GM18870 (cell line): ENCODE measurements around the gene EIF4E2.

Source experiments
- ATAC-seq: cut with Tn5 transposase; IDR thresholded peaks from one replicate; pipeline ENCODE4 v1.9.1; 2021; ENCODE audit warnings: moderate library complexity; ENCODE audit not compliant: unreplicated experiment

The EIF4E2 gene

GRCh38 chr2:232537079-232537478, 13.4 kb upstream of the EIF4E2 start:
- ATAC-seq = no peak

GRCh38 chr2:232537499-232537898, 13.0 kb upstream of the EIF4E2 start:
- ATAC-seq = no peak

GRCh38 chr2:232538671-232539070, 11.8 kb upstream of the EIF4E2 start:
- no peak for ATAC-seq

- ATAC-seq = no peak
Observed at GRCh38 chr2:232539298-232540231, 10.9 kb upstream of the EIF4E2 start, which contains the start of gene CHRNG. Gene CHRNG (plus strand): TSS chr2:232539692. CDS start chr2:232539748, 56 bp downstream.

GRCh38 chr2:232540441-232541041, 9.9 kb upstream of the EIF4E2 start:
- ATAC-seq = no peak

DNA sequence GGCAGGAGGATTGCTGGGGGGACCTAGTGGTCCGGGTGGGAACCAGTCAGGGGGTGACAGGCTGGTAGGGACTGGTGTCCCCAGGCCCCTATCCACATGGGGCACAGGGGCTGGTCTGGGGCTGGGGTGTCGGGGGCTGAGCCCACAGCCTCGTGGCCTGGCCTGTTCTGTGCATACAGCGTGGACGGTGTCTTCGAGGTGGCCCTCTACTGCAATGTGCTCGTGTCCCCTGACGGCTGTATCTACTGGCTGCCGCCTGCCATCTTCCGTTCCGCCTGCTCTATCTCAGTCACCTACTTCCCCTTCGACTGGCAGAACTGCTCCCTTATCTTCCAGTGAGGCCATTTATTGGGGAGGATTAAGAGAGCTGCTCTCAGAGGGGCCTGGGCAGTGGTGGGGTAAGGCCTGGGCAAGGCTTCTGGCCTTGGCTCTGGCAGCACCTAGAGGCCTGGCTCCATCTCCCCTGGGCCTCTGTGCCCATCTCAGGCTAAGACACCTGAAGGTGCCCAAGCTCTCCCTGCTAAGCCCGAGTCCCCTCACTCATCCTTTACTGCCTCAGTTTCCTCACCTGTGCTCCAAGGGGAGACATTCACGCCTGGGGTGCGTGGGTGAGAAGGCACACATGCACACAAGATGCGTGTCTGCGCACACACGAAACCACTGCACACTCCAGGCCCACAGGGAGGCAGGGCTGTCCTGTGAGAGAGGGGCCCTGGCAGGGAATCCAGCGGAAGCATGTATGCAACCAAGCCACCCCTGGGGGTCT, 9.1 kb upstream of the EIF4E2 start:
- ATAC-seq = no peak

GRCh38 chr2:232541961-232542714, 8.4 kb upstream of the EIF4E2 start:
- no peak for ATAC-seq

DNA sequence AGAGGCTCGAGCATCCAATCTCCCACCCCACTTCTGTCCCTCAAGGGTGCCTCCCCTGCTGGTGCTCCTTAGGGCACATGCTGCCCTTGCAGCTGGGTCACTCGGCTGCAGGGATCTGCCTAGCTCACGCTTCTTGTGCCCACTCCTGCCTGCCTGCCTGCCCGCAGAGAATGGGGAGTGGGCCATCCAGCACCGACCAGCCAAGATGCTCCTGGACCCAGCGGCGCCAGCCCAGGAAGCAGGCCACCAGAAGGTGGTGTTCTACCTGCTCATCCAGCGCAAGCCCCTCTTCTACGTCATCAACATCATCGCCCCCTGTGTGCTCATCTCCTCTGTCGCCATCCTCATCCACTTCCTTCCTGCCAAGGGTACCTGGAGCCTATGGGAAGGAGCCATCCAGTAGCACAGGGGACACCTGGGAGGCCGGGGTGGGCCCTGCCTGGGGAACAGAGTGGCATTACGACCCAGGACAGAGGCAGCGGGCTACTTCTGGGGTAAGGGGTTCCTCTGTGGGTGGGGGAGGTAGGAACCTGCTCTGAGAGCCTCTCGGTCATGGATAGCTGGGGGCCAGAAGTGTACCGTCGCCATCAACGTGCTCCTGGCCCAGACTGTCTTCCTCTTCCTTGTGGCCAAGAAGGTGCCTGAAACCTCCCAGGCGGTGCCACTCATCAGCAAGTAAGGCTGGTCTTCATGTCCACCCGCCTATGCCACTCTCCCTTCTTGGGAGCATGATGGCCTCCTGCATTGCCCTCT, 7.6 kb upstream of the EIF4E2 start:
- no peak for ATAC-seq

DNA sequence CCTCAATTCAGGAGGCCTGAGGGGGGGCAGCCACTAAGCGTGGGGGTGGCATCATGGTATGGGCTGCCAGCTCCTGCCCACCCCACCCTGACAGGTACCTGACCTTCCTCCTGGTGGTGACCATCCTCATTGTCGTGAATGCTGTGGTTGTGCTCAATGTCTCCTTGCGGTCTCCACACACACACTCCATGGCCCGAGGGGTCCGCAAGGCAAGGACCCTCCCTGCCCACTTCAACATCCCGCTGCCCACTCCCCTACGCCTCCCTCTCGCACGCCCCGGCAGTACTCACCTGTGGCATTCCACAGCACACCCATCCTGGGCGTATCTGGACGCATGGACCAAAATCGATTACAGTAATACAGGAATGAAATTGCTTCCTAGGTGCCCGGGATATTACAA, 7.0 kb upstream of the EIF4E2 start:
- no peak for ATAC-seq

GRCh38 chr2:232543928-232544631, 6.4 kb upstream of the EIF4E2 start:
- ATAC-seq = no peak

DNA sequence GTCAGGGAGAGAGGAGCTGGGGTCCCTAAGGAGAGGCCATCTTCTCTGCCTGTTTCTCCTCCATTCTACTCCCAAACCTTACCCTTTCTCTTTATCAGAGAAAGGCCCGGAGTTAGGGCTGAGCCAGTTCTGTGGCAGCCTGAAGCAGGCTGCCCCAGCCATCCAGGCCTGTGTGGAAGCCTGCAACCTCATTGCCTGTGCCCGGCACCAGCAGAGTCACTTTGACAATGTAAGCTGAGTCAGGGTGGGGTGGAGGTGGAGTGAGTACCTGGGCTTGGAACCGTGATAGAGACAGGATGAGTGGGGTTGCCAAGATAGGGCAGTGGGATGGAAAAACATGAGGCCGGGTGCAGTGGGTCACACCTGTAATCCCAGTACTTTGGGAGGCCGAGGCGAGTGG, 5.8 kb upstream of the EIF4E2 start:
- no peak for ATAC-seq

- ATAC-seq = no peak
Observed at GRCh38 chr2:232545511-232546375, 4.7 kb upstream of the EIF4E2 start.

DNA sequence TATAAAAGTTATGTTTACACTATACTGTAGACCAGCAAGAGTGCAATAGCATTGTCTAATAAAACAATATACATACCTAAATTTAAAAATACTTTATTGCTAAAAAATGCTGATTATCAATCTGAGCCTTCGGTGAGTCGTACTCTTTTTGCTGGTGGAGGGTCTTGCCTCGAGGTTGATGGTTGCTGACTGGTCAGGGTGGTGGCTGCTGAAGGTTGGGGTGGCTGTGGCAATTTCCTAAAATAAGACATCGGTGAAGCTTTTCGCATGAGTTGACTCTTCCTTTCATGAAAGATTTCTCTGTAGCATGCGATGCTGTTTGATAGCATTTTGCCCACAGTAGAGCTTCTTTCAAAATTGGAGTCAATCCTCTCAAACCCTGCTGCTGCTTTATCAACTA, 2.5 kb upstream of the EIF4E2 start:
- ATAC-seq = no peak

DNA sequence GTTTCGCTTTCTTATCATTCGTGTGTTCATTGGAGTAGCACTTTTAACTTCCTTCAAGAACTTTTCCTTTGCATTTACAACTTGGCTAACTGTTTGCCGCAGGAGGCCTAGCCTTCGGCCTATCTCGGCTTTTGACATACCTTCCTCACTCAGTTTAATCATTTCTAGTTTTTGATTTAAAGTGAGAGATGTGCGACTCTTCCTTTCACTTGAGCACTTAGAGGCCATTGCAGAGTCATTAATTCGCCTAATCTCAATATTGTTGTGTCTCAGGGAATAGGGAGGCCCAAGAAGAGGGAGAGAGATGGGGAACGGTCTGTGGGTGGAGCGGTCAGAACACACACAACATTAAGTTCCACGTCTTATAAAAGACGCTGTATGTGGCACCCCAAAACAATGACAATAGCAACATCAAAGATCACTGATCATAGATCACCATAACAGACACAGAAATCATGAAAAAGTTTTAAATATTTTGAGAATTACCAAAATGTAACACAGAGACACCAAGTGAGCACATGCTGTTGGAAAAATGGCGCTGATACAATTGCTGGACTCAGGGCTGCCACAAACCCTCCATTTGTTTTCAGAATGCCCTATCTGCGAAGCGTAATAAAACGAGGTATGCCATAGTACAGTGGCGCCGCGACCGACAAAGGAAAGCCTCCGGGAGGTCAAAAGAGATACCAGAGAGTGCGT, 685 bp upstream of the EIF4E2 start:
- no peak for ATAC-seq

- no peak for ATAC-seq
Observed at GRCh38 chr2:232551250-232551638, 755 bp downstream of the EIF4E2 start.

GRCh38 chr2:232551776-232552175, 1.3 kb downstream of the EIF4E2 start:
- no peak for ATAC-seq

- ATAC-seq = no peak
Observed at GRCh38 chr2:232556426-232556825, 5.9 kb downstream of the EIF4E2 start.
